22Rv1 (cell line): Measurements from ENCODE around the gene EAPP.

ENCODE experiments used
- H3K27ac ChIP-seq: fragments of 450-650 bp; 2 replicates; pipeline ENCODE4 v1.5.1; 2017
- CTCF ChIP-seq: fragments of 450-650 bp; IDR thresholded peaks from 2 replicates; pipeline ENCODE4 v1.5.1; 2017; ENCODE audit warnings: mild to moderate bottlenecking
- ZFX ChIP-seq: fragments of 450-650 bp; IDR thresholded peaks from 2 replicates; pipeline ENCODE4 v1.6.1; 2017; ENCODE audit warnings: antibody characterized with exemption, borderline replicate concordance

Gene EAPP

GRCh38 chr14:34496679-34497513 lies 42.6 kb downstream of the EAPP start:
- H3K27ac ChIP-seq, result no peak overlapping the region
- no peak for TF ChIP-seq ZFX
- TF ChIP-seq CTCF, result no peak

- no peak overlapping the region for H3K27ac ChIP-seq
These were observed 43.4 kb downstream of the EAPP start for GRCh38 chr14:34496007-34496678.

GRCh38 chr14:34489324-34489723 lies 50.2 kb downstream of the EAPP start:
- no peak for TF ChIP-seq CTCF
- TF ChIP-seq ZFX, result no peak
- no peak overlapping the region for H3K27ac ChIP-seq

More at GRCh38 chr14:34496007-34496678, 43.4 kb downstream of the EAPP start:
- no peak for TF ChIP-seq ZFX
- TF ChIP-seq CTCF, result no peak

- TF ChIP-seq CTCF (no peak), ZFX (no peak)
- H3K27ac ChIP-seq, result no peak overlapping the region
These were observed 51.0 kb downstream of the EAPP start for GRCh38 chr14:34488528-34488927.

- TF ChIP-seq ZFX, result no peak
- TF ChIP-seq CTCF, result no peak
These were observed 54.8 kb downstream of the EAPP start for GRCh38 chr14:34484726-34485125.

DNA sequence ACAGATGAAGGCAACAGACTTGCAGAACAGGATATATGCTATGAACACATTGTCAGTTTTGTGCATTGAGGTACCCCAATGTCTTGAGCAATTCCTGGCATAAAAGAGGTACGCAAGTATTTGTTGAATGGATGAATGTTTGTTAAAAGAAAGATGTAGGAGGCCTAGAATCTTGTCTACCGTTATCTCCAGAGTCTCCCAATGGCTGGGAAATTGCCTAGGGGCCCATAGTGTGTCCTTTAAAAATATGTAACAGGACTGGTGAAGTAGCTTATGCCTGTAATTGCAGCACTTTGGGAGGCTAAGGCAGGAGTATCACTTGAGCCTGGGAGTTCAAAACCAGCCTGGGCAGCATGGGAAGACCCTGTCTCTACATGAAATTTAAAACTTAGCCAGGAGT lies 57.0 kb downstream of the EAPP start:
- no peak for TF ChIP-seq CTCF
- no peak for TF ChIP-seq ZFX

More at GRCh38 chr14:34484726-34485125, 54.8 kb downstream of the EAPP start:
- no peak overlapping the region for H3K27ac ChIP-seq

GRCh38 chr14:34479694-34480093 lies 59.8 kb downstream of the EAPP start:
- TF ChIP-seq ZFX, result no peak

More for the DNA sequence above, 57.0 kb downstream of the EAPP start:
- no peak overlapping the region for H3K27ac ChIP-seq

More at GRCh38 chr14:34479694-34480093, 59.8 kb downstream of the EAPP start:
- H3K27ac ChIP-seq, result no peak overlapping the region
